Measurements from ENCODE around the gene ABHD17A.

The ABHD17A gene

DNA sequence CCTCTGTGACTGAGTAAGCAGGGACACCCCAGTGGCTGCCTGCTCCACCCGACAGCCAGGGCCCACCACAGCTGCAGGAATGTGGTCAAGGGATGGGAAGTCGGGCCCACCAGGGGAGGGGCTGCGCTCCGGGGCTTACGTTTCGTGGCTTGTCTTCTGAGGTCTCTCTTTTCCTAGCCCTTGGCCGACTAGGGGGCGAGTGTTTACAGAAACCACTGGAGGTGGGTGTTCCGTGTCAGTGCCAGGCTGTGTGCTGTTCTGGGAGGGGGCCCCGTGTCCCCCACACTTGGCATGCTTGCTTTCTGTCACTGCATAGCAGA is 24.4 kb upstream of the ABHD17A start:
- whole genome bisulfite sequencing = 93% methylated on average over 10 of the region's 10 CpGs
- H3K27ac ChIP-seq (ENCODE audit: low read depth, low read length) = no peak overlapping the region

DNA sequence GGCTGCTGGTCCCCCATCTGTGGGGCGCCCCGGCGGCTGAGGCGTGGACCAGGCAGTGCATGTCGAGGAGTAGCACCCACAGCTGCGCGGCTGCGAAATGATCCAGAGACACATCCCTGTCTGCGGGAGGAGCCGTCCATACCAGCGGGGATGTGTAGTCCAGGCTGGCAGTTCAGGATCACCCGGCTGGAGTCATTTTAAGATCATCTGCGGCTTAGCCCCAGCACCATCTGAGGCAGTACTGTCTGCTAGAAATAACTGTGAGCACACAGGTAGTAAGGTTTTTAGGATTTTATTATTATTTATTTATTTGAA is 23.0 kb upstream of the ABHD17A start:
- Histone ChIP-seq H3K4me3 (ENCODE audit: low read length) (no peak overlapping the region), H3K27me3 (ENCODE audit: insufficient read depth, low read length) (no peaks in the 10 kb centered on the region), H3K9me3 (ENCODE audit: insufficient read depth, low read depth, low read length) (no peaks in the 10 kb centered on the region), H3K9ac (ENCODE audit: low read depth, low read length) (no peak overlapping the region), H3K36me3 (ENCODE audit: insufficient read depth, low read length) (peaks cover 15% of the 10 kb centered on the region), H3K4me1 (ENCODE audit: insufficient read depth, low read length) (peaks cover 12% of the 10 kb centered on the region), H3K27ac (ENCODE audit: low read depth, low read length) (no peak overlapping the region)
- WGBS = 97% methylated on average over 13 of the region's 13 CpGs

More for the DNA sequence above, 24.4 kb upstream of the ABHD17A start:
- Histone ChIP-seq H3K36me3 (ENCODE audit: insufficient read depth, low read length) (peaks cover 15% of the 10 kb centered on the region), H3K4me3 (ENCODE audit: low read length) (no peak overlapping the region), H3K4me1 (ENCODE audit: insufficient read depth, low read length) (peaks cover 6% of the 10 kb centered on the region), H3K9me3 (ENCODE audit: insufficient read depth, low read depth, low read length) (no peaks in the 10 kb centered on the region), H3K9ac (ENCODE audit: low read depth, low read length) (no peak overlapping the region), H3K27me3 (ENCODE audit: insufficient read depth, low read length) (no peaks in the 10 kb centered on the region)

DNA sequence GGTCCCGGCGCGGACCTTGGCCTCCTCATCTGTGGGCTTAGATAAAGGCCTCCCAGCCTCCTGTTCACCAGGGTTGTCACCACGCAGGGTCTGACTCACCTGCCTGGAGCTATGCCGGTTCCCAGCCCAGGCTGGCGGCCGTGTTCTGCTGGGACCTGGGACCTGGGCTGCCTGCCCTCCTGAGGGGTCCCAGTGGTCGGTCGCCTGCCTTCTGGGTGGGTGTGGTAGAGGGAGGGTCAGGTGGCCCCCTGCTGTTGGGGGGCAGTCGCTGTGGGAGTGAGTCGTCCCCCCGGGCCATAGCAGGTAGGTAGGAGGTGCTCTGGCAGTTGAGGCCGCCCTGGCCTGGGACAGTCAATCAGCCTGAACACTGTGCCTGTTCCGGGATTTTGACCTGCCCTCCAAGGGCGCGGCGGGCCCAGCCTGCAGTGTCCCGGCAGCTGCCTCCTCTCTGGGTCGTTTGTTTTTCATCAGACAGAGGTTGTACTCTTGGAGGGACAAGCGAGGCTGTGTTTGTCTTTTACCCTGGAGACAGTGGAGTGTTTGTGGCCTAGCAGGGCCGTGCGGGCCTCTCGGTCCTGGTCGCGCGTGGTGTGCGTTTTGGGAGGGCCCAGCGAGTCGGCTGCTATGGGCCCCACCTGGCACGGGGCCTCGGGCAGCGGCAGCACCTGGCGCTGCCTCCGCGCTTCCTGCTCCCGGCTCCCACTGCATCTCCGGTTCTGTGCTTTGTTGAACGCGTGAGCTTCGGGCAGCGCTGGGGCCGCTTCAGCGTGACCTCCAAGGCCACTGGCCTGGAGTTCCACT is 22.5 kb upstream of the ABHD17A start:
- H3K9ac ChIP-seq (ENCODE audit: low read depth, low read length) = no peak overlapping the region
- H3K4me1 ChIP-seq (ENCODE audit: insufficient read depth, low read length) = peaks cover 12% of the 10 kb centered on the region
- no peak overlapping the region for H3K27ac ChIP-seq (ENCODE audit: low read depth, low read length)
- no peaks in the 10 kb centered on the region for H3K27me3 ChIP-seq (ENCODE audit: insufficient read depth, low read length)
- H3K4me3 ChIP-seq (ENCODE audit: low read length) = no peak overlapping the region
- no peaks in the 10 kb centered on the region for H3K9me3 ChIP-seq (ENCODE audit: insufficient read depth, low read depth, low read length)
- WGBS = 93% methylated on average over 43 of the region's 43 CpGs
- peaks cover 12% of the 10 kb centered on the region for H3K36me3 ChIP-seq (ENCODE audit: insufficient read depth, low read length)

DNA sequence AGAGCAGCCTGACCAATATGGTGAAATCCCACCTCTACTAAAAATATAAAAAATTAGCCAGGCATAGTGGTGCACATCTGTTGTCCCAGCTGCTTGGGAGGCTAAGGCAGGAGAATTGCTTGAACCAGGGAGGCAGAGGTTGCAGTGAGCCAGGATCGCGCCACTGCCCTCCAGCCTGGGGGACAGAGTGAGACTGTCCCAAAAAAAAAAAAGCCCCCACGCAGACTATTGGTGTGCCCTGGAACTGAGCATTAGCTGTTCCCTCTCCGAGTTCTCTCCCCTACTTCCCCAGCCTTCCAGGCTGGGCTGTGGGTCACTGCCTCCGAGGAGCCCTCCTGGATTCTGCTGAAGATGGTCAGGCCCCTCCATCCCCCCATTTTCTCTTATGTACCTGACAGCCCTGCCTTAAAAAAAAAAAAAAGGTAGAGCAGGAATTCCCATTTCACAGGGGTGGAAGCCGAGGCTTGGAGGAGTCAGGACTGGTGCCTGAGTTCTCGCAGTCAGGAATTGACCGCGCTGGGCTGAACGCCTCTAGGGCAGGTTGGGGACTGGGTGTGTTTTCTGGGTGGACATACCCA is 21.8 kb upstream of the ABHD17A start:
- H3K4me1 ChIP-seq (ENCODE audit: insufficient read depth, low read length) = peaks cover 12% of the 10 kb centered on the region
- H3K27ac ChIP-seq (ENCODE audit: low read depth, low read length) = no peak overlapping the region
- WGBS = 90% methylated on average over 10 of the region's 10 CpGs
- H3K9ac ChIP-seq (ENCODE audit: low read depth, low read length) = no peak overlapping the region
- H3K36me3 ChIP-seq (ENCODE audit: insufficient read depth, low read length) = peaks cover 9% of the 10 kb centered on the region
- H3K9me3 ChIP-seq (ENCODE audit: insufficient read depth, low read depth, low read length) = no peaks in the 10 kb centered on the region
- no peak overlapping the region for H3K4me3 ChIP-seq (ENCODE audit: low read length)
- H3K27me3 ChIP-seq (ENCODE audit: insufficient read depth, low read length) = no peaks in the 10 kb centered on the region

DNA sequence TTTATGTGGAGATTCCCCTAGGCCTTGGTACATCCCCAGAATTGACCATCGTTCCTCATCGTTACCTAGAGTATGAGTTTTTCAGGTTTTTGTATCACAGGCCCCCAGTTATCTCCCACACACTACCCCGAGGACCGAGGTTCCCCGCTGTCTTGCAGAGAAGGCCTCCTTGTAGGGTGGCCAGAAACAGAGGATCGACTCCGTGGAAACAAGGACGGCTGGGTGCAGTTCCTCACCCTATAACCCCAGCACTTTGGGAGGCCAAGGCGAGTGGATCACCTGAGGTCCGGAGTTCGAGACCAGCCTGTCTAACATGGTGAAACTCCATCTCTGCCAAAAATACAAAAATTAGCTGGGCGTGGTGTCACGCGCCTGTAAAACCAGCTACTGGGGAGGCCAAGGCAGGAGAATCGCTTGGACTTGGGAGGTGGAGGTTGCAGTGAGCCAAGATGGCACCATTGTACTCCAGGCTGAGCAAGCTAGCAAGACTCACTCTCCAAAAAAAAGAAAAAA is 20.6 kb upstream of the ABHD17A start:
- Histone ChIP-seq H3K36me3 (ENCODE audit: insufficient read depth, low read length) (peaks cover 8% of the 10 kb centered on the region), H3K9me3 (ENCODE audit: insufficient read depth, low read depth, low read length) (no peaks in the 10 kb centered on the region), H3K27me3 (ENCODE audit: insufficient read depth, low read length) (no peaks in the 10 kb centered on the region), H3K4me3 (ENCODE audit: low read length) (peak overlapping the region; percentile 66), H3K9ac (ENCODE audit: low read depth, low read length) (peak overlapping the region; percentile 89), H3K27ac (ENCODE audit: low read depth, low read length) (peak overlapping the region; percentile 91), H3K4me1 (ENCODE audit: insufficient read depth, low read length) (peaks cover 12% of the 10 kb centered on the region)
- WGBS = 88% methylated on average over 15 of the region's 15 CpGs

DNA sequence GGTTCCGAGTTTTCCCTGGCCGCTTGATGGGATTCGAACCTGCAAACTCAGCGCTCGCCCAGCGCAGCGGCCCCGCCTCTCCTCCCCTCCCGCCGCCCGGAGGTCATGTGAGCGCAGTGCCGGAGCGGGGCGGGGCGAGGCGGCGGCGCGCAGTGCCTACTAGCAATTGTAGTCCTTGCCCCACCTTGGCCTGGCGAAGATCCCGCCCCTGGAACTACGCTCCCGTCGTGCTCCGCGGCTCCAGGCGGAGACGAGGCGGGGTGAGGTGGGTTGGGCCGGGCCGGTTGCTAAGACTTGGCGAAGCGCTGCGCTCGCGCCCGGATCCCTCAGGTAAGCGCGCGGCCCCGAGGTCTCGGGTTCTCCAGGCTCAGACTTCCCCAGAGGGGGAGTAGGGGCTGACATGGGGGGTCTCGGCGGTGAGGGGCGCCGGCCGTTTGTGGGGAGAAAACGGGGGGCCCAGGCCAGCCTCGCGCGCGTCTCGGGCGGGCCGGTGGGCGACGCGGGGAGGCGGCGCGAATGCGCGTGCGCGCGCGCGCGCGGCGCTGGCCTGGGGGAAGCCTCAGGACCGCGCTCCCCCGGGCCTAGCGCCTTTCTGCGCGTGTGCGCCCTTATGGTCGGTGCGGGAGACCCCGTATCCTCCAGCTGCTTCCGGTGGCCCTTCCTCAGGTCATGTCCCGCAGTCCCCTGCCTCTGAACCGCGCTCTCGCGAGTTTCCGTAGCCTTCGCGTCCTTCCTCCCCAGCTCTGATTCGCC is 20.0 kb upstream of the ABHD17A start, which contains the start of the genes ADAT3 and SCAMP4:
TSS of gene ADAT3 (plus strand) at position 290 of the 753 bp plus-strand sequence. CDS start 6,649 bp downstream, outside the sequence.
TSS of gene SCAMP4 (plus strand) at position 290 of the 753 bp plus-strand sequence. CDS start 9,621 bp downstream, outside the sequence.
- 1% methylated on average over 92 of the region's 92 CpGs for WGBS
- H3K36me3 ChIP-seq (ENCODE audit: insufficient read depth, low read length) = peaks cover 8% of the 10 kb centered on the region

DNA sequence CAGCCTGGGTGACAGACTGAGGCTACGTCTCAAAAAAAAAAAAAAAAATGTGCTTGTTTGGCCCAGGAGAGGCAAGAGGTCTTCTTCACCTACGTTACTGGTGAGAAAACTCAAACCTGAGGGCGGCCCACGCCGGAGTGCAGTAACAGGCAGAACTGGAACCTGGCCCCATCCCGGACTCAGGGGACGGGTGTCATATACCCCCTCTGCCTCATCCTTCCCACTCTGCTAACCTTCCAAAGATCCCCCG is 19.5 kb upstream of the ABHD17A start:
- Histone ChIP-seq H3K9me3 (ENCODE audit: insufficient read depth, low read depth, low read length) (no peaks in the 10 kb centered on the region), H3K4me3 (ENCODE audit: low read length) (peak overlapping the region; percentile 66), H3K27ac (ENCODE audit: low read depth, low read length) (peak overlapping the region; percentile 84), H3K36me3 (ENCODE audit: insufficient read depth, low read length) (peaks cover 8% of the 10 kb centered on the region), H3K27me3 (ENCODE audit: insufficient read depth, low read length) (no peaks in the 10 kb centered on the region), H3K4me1 (ENCODE audit: insufficient read depth, low read length) (peaks cover 12% of the 10 kb centered on the region), H3K9ac (ENCODE audit: low read depth, low read length) (peak overlapping the region; percentile 60)
- 47% methylated on average over 8 of the region's 8 CpGs for WGBS

More for the DNA sequence above, 20.0 kb upstream of the ABHD17A start, which contains the start of the genes ADAT3 and SCAMP4:
- H3K4me1 ChIP-seq (ENCODE audit: insufficient read depth, low read length) = peaks cover 12% of the 10 kb centered on the region
- peak within 1 kb of the TSS; percentile 89 for H3K9ac ChIP-seq (ENCODE audit: low read depth, low read length)
- peak within 1 kb of the TSS; percentile 66 for H3K4me3 ChIP-seq (ENCODE audit: low read length)
- H3K27me3 ChIP-seq (ENCODE audit: insufficient read depth, low read length) = no peaks in the 10 kb centered on the region
- H3K9me3 ChIP-seq (ENCODE audit: insufficient read depth, low read depth, low read length) = no peaks in the 10 kb centered on the region
- peak within 1 kb of the TSS; percentile 91 for H3K27ac ChIP-seq (ENCODE audit: low read depth, low read length)

DNA sequence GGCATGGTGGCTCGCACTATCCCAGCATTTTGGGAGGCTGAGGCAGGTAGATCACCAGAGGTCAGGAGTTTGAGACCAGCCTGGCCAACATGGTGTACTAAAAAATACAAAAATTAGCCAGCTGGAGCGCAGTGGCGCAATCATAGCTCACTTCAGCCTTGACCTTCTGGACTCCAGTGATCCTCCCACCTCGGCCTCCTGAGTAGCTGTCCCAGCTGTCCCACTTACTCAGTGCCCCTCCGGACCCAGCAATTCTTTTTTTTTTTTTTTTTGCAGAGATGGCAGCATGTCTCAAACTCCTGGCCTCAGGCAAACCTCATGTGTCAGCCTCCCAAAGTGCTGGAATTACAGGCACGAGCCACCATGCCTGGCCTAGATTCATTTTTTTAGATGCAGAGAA is 17.6 kb upstream of the ABHD17A start:
- H3K36me3 ChIP-seq (ENCODE audit: insufficient read depth, low read length) = peaks cover 5% of the 10 kb centered on the region
- no peak overlapping the region for H3K4me3 ChIP-seq (ENCODE audit: low read length)
- peaks cover 12% of the 10 kb centered on the region for H3K4me1 ChIP-seq (ENCODE audit: insufficient read depth, low read length)
- no peak overlapping the region for H3K9ac ChIP-seq (ENCODE audit: low read depth, low read length)
- H3K27me3 ChIP-seq (ENCODE audit: insufficient read depth, low read length) = no peaks in the 10 kb centered on the region
- no peak overlapping the region for H3K27ac ChIP-seq (ENCODE audit: low read depth, low read length)
- 88% methylated on average over 6 of the region's 6 CpGs for WGBS
- H3K9me3 ChIP-seq (ENCODE audit: insufficient read depth, low read depth, low read length) = no peaks in the 10 kb centered on the region

DNA sequence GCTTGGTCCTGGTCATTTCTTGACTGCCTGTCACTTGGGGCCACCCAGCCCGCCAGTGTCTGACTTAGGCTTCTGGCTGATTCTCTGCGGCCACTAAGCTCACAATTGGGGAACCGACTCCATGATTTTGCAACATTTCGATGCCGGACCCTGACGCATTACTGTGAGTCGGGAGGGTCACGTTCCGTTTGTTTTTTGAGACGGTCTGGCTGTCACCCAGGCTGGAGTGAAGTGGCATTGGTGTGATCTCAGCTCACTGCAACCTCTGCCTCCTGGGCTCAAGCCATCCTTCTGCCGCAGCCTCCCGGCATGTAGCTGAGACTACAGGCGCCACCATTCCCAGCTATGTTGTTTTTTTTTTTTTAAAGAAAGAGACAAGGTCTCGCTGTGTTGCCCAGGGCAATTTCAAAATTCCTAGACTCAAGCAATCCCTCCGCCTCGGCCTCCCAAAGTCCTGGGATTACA is 16.7 kb upstream of the ABHD17A start:
- Histone ChIP-seq H3K4me3 (ENCODE audit: low read length) (no peak overlapping the region), H3K27ac (ENCODE audit: low read depth, low read length) (no peak overlapping the region), H3K9me3 (ENCODE audit: insufficient read depth, low read depth, low read length) (no peaks in the 10 kb centered on the region), H3K27me3 (ENCODE audit: insufficient read depth, low read length) (no peaks in the 10 kb centered on the region), H3K4me1 (ENCODE audit: insufficient read depth, low read length) (peaks cover 14% of the 10 kb centered on the region), H3K36me3 (ENCODE audit: insufficient read depth, low read length) (peaks cover 5% of the 10 kb centered on the region), H3K9ac (ENCODE audit: low read depth, low read length) (no peak overlapping the region)
- 93% methylated on average over 16 of the region's 16 CpGs for WGBS

DNA sequence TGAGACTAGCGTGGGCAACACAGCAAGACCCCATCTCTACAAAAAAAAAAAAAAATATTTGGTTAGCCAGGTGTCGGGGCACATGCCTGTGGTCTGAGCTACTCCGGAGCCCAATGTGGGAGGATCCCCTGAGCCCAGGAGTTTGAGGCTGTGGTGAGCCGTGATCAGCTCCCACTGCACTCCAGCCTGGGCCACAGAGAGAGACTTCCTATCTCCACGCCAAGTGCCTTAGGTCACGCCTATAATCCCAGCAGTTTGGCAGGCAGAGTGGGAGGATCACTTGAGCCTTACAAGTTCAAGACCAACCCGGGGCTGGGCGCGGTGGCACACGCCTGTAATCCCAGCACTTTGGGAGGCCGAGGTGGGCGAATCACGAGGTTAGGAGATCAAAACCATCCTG is 11.2 kb upstream of the ABHD17A start:
- Histone ChIP-seq H3K9ac (ENCODE audit: low read depth, low read length) (no peak overlapping the region), H3K27ac (ENCODE audit: low read depth, low read length) (no peak overlapping the region), H3K4me3 (ENCODE audit: low read length) (no peak overlapping the region), H3K36me3 (ENCODE audit: insufficient read depth, low read length) (no peaks in the 10 kb centered on the region), H3K9me3 (ENCODE audit: insufficient read depth, low read depth, low read length) (no peaks in the 10 kb centered on the region), H3K4me1 (ENCODE audit: insufficient read depth, low read length) (0 out of 2 replicates have a peak, but pooled peaks cover 2% of the 10 kb centered on the region), H3K27me3 (ENCODE audit: insufficient read depth, low read length) (no peaks in the 10 kb centered on the region)
- 92% methylated on average over 13 of the region's 13 CpGs for WGBS

DNA sequence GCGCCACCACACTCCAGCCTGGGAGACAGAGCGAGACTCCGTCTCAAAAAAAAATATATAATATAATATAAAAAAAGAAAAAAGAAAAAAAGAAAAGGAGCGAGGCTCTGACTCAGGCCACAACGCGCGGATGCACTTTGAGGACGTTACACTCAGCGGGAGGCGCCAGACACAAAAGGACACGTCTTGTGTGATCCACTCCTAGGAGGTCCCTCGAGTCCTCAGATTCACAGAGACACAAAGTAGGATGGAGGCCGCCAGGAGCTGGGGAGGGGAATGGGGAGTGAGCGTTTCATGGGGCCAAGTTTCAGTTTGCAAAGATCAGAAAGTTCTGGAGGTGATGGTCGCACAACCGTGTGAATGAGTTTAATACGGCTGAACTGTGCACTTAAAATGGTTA is 8.5 kb upstream of the ABHD17A start:
- H3K9me3 ChIP-seq (ENCODE audit: insufficient read depth, low read depth, low read length) = no peaks in the 10 kb centered on the region
- no peaks in the 10 kb centered on the region for H3K36me3 ChIP-seq (ENCODE audit: insufficient read depth, low read length)

More for the DNA sequence above, 8.5 kb upstream of the ABHD17A start:
- 0 out of 2 replicates have a peak, but pooled peaks cover 2% of the 10 kb centered on the region for H3K4me1 ChIP-seq (ENCODE audit: insufficient read depth, low read length)
- WGBS = 64% methylated on average over 15 of the region's 17 CpGs
- H3K27ac ChIP-seq (ENCODE audit: low read depth, low read length) = no peak overlapping the region
- no peaks in the 10 kb centered on the region for H3K27me3 ChIP-seq (ENCODE audit: insufficient read depth, low read length)
- no peak overlapping the region for H3K4me3 ChIP-seq (ENCODE audit: low read length)
- H3K9ac ChIP-seq (ENCODE audit: low read depth, low read length) = no peak overlapping the region
